NCI-H2171 treated with DMSO at 0.1 percent for 48 hours (cell line): ENCODE results near the gene MMEL1.

Experiments used
- DNase-seq: peaks from one replicate; lab custom pipeline; 2025; lab: John Stamatoyannopoulos, UW

Gene MMEL1

GRCh38 chr1:2642560-2643413 lies 10.0 kb upstream of the MMEL1 start:
- DNase-seq = peak; percentile 90

GRCh38 chr1:2642131-2642559 lies 9.3 kb upstream of the MMEL1 start:
- no peak for DNase-seq

GRCh38 chr1:2641381-2642130 lies 8.7 kb upstream of the MMEL1 start:
- no peak for DNase-seq

GRCh38 chr1:2640626-2641025 lies 7.8 kb upstream of the MMEL1 start:
- no peak for DNase-seq

- no peak for DNase-seq
Observed at GRCh38 chr1:2639607-2640521, 7.0 kb upstream of the MMEL1 start.

- DNase-seq = no peak
Observed at GRCh38 chr1:2639203-2639602, 6.4 kb upstream of the MMEL1 start.

- no peak for DNase-seq
Observed at GRCh38 chr1:2638466-2639115, 5.8 kb upstream of the MMEL1 start.

GRCh38 chr1:2637442-2638145 lies 4.8 kb upstream of the MMEL1 start:
- DNase-seq = no peak

GRCh38 chr1:2636733-2637132 lies 3.9 kb upstream of the MMEL1 start:
- peak; percentile 23 for DNase-seq

GRCh38 chr1:2635361-2636010 lies 2.7 kb upstream of the MMEL1 start:
- no peak for DNase-seq

GRCh38 chr1:2633936-2634491 lies 1.2 kb upstream of the MMEL1 start:
- no peak for DNase-seq

- DNase-seq = no peak
Observed at GRCh38 chr1:2633366-2633935, 635 bp upstream of the MMEL1 start.

- DNase-seq = no peak
Observed at GRCh38 chr1:2632051-2632430, 775 bp downstream of the MMEL1 start.

GRCh38 chr1:2631136-2632050 lies 1.4 kb downstream of the MMEL1 start:
- DNase-seq = no peak

- no peak for DNase-seq
Observed at GRCh38 chr1:2630498-2631135, 2.2 kb downstream of the MMEL1 start.

- DNase-seq = no peak
Observed at GRCh38 chr1:2629627-2630497, 3.0 kb downstream of the MMEL1 start.

- no peak for DNase-seq
Observed at GRCh38 chr1:2628933-2629626, 3.7 kb downstream of the MMEL1 start.
